Subcutaneous abdominal adipose tissue (tissue), 5 donors: Measurements from ENCODE around the gene NTSR2.
"Not testable (repeated sequence)": the region's sequence is repeated elsewhere in the genome, so short reads cannot be mapped to it uniquely, and the experiment has no call there.

ENCODE experiments used
- H3K27ac ChIP-seq: one replicate; pipeline ENCODE4 v1.7.0; 2013; ENCODE audit warnings: low read depth, mild to moderate bottlenecking, inconsistent platforms, low read length, moderate library complexity
- H3K27me3 ChIP-seq, 5 donors: one replicate each; pipeline ENCODE4 v1.7.0; 2013; ENCODE audit warnings: low read length in 5 of 5, inconsistent platforms in 1 of 5; ENCODE audit not compliant: control insufficient read depth in 5 of 5, insufficient read depth in 4 of 5
- H3K36me3 ChIP-seq, 5 donors: one replicate each; pipeline ENCODE4 v1.7.0; 2013; ENCODE audit warnings: low read length in 5 of 5; ENCODE audit not compliant: control insufficient read depth in 5 of 5, insufficient read depth in 5 of 5
- H3K4me1 ChIP-seq, 5 donors: one replicate each; pipeline ENCODE4 v1.7.0; 2013; ENCODE audit warnings: low read length in 5 of 5, mild to moderate bottlenecking in 3 of 5, moderate library complexity in 1 of 5; ENCODE audit not compliant: control insufficient read depth in 5 of 5, insufficient read depth in 5 of 5
- H3K4me3 ChIP-seq, 5 donors: one replicate each; pipeline ENCODE4 v1.7.0; 2013; ENCODE audit warnings: low read length in 5 of 5, low read depth in 1 of 5
- H3K9ac ChIP-seq, 5 donors: one replicate each; pipeline ENCODE4 v1.7.0; 2013; ENCODE audit warnings: low read length in 5 of 5, mild to moderate bottlenecking in 4 of 5, moderate library complexity in 3 of 5
- H3K9me3 ChIP-seq, 5 donors: one replicate each; pipeline ENCODE4 v1.7.0; 2013; ENCODE audit warnings: low read length in 5 of 5; ENCODE audit not compliant: control insufficient read depth in 5 of 5
- donor health status: healthy.
- donor health status: healthy.
- donor health status: healthy.
- donor health status: healthy.
- donor health status: healthy.

NTSR2 gene

DNA sequence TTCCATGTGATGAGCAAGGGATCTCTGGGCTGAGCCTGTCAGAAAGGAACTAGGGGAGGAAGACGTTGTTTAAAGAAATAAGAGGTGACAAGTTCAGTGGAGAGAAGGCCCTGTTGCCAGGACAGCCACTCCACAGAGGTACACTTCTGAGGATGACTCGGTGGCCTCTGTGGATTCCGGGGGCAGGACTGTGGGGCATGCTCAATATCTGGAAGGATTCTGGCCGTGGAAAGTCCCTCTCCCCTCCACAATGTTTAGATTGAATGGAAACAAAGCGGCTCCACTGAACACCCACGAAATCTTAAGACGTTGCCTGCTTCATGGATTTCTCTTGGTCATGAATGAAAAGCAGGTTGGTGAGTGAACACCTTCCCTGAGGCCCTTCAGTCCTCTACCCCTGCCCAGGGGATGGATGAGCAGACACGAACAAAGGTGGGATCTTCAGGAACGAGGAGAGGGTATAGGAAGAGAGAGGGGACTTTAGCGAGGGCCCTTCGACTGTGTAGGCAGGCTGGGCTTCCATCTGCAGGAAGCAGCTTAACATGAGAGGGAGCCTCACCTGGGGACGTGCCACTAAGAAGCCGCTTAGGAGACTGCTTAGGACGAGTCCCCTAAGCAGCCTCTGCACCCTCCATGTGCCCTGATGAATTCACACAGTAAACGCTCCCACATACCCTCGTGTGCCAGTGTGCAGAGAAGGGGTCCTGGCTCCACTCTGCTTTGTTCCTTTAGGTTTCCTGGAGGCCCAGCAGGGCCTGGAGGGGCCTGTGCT lies 1.9 kb downstream of the NTSR2 start:
- no peak overlapping the region for H3K9ac ChIP-seq
- H3K27me3 ChIP-seq: peaks cover 0 to 19% (median 9%) of the 10 kb centered on the region in 5 donors
- H3K27ac ChIP-seq: no peak overlapping the region
- peaks cover 1 to 11% (median 7%) of the 10 kb centered on the region in 5 donors for H3K4me1 ChIP-seq
- no peak overlapping the region for H3K4me3 ChIP-seq
- H3K36me3 ChIP-seq: no peaks in the 10 kb centered on the region
- H3K9me3 ChIP-seq: peaks cover 0 to 1% (median 0%) of the 10 kb centered on the region in 5 donors

DNA sequence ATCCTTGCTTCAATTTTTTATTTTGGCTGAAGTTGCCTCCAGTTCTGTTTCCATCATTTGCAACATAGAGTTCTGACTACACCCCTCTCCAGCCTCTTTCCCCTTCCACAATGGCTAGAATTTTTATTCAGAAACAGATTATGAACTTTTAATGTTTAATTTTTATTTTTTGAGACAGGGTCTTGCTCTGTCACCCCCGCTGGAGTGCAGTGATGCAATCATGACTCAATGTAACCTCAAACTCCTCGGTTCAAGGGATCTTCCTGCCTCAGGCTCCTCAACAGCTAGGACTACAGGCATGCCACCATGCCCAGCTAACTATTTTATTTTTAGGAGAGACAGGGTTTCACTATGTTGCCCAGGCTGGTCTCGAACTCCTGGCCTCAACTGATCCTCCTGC lies 2.8 kb downstream of the NTSR2 start:
- no peak overlapping the region for H3K4me3 ChIP-seq
- no peak overlapping the region for H3K9ac ChIP-seq
- H3K27me3 ChIP-seq: peaks cover 0 to 19% (median 9%) of the 10 kb centered on the region in 5 donors
- H3K27ac ChIP-seq: no peak overlapping the region
- no peaks in the 10 kb centered on the region for H3K36me3 ChIP-seq
- peaks cover 0 to 6% (median 0%) of the 10 kb centered on the region in 5 donors for H3K9me3 ChIP-seq
- H3K4me1 ChIP-seq: peaks cover 1 to 11% (median 7%) of the 10 kb centered on the region in 5 donors

DNA sequence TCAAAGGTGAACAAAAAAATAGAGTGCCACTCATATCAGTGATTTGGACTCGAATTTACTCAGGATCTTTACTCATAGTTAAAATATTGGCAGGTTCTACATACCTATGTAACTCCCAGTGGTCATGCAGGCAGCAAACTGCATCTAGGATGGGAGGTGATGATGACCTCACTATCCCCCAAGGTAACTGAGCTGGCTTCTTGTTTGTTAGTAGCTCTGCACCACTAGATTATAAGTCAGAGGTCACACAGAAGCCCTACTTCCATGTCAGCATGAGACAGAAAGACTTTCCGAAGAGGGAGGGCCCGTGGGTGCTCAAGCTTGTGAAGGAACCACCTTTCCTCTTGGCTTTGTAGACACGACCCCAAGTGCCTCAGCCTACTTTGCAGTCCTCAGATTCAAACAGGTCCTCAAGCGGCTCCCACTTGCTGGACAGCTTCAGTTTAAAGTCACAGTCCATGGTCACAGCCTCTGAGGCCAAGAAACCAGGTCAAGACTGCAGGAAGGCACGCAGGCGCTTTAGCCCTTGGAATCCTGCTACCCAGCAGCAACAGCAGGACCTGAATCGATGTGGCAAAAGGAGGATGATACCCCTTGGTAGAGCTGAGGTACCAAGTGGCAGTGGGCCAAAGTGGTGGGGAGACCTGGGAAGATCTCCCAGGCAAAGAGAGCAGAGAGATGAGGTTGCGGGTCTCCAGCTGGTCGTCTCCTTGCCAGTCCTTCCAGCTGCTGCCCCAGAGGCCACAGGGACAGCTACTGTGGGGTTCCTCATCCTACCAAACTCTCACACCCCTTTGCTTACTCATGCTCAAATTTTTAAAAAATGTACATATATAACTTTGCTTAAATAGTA lies 4.3 kb downstream of the NTSR2 start:
- Histone ChIP-seq H3K4me3 (no peak overlapping the region), H3K9me3 (peaks cover 0 to 6% (median 0%) of the 10 kb centered on the region in 5 donors), H3K36me3 (no peaks in the 10 kb centered on the region), H3K9ac (no peak overlapping the region), H3K4me1 (peaks cover 1 to 11% (median 7%) of the 10 kb centered on the region in 5 donors), H3K27ac (no peak overlapping the region), H3K27me3 (peaks cover 0 to 26% (median 9%) of the 10 kb centered on the region in 5 donors)

DNA sequence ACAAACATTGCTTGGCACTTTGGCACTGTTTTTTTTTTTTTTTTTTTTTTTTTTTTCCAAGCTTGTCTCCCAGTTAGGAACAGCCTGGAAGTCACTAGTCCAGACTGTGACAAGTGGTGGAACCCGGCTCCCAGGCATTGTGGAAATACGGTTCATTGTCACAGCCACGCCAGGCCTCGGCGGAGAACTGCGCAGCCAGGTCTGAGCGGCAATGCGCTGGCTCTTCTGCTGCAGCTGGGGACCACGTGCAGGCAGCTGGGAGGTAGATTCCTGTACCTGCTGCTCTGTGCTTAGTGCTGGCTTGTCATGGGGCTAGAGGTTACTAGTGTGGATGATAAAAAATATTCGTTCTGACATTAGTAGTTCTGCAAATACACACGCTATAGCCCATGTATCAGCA lies 5.0 kb downstream of the NTSR2 start:
- Histone ChIP-seq H3K27ac (no peak overlapping the region), H3K9ac (no peak overlapping the region), H3K36me3 (no peaks in the 10 kb centered on the region), H3K9me3 (peaks cover 0 to 6% (median 0%) of the 10 kb centered on the region in 5 donors), H3K4me1 (peaks cover 1 to 7% (median 6%) of the 10 kb centered on the region in 5 donors), H3K4me3 (no peak overlapping the region), H3K27me3 (peaks cover 0 to 24% (median 9%) of the 10 kb centered on the region in 5 donors)

DNA sequence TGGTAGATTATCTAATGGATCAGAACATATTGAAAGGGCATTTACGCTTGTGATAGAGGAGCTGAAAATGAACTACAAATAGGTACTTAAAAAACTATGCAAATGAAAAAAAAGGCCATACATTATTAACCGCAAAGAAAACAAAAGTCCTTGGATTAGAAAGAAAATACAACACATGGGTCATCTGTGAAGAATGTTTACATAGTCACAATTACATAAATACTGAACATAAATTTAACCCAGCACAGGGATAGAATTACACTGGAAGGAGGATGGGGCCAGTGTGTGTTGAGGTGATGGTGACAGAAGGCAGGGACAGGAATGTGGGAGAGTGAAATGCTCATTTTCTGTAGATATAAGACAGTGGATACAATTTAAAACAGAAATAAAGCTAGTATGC lies 6.6 kb downstream of the NTSR2 start:
- Histone ChIP-seq H3K27me3 (peaks cover 0 to 26% (median 13%) of the 10 kb centered on the region in 5 donors), H3K4me1 (peaks cover 0 to 1% (median 0%) of the 10 kb centered on the region in 5 donors), H3K9me3 (peaks cover 0 to 6% (median 0%) of the 10 kb centered on the region in 5 donors)

DNA sequence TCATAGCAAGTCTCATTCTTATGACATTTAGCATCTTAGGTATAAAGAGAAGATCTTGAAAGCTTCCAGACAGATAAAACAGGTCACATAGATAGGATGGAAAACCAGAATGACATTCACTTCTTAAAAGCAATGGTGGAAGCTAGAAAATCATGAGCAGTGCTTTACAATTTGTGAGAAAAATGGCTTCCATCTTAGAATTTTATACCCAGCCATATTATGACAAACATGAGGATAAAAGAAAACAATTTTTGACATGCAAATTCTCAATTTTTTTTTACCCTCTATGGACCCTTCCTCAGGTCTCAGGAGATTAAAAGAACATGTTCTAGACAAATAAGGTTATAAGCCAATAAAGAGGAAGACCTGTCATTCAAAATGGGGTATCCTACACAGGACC lies 7.1 kb downstream of the NTSR2 start:
- no peaks in the 10 kb centered on the region for H3K36me3 ChIP-seq
- peaks cover 0 to 1% (median 0%) of the 10 kb centered on the region in 5 donors for H3K4me1 ChIP-seq
- H3K9ac ChIP-seq: no peak overlapping the region
- H3K4me3 ChIP-seq: no peak overlapping the region
- H3K9me3 ChIP-seq: peaks cover 0 to 6% (median 0%) of the 10 kb centered on the region in 5 donors
- peaks cover 0 to 31% (median 15%) of the 10 kb centered on the region in 5 donors for H3K27me3 ChIP-seq
- no peak overlapping the region for H3K27ac ChIP-seq

More for the DNA sequence above, 6.6 kb downstream of the NTSR2 start:
- Histone ChIP-seq H3K36me3 (no peaks in the 10 kb centered on the region), H3K9ac (no peak overlapping the region), H3K27ac (no peak overlapping the region), H3K4me3 (no peak overlapping the region)

DNA sequence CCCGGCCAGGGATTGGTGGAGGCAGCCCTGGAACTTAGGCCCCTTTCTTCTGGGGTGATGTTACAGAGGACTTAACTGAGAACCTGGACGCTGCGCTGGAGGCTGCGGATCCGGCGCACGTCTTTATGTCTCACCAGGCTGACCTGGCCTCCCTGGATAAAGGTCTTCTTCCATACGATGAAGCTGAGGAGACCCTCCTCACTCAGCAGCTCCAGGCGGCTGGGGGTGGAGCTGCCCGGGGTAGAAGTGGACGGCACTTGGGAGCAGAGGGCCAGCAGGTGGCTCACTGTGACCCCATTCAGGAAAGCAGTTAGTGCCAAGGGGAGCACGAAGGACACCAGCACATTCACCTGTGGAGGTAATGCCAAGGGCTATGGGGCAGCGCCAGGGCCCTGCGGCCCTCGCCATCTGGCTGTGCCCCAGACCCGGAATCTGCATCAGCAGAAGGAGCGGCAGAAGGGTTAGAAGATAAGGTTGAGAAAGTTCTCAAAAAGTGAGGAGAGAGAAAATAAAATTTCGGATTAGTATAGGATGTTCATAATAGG lies 8.0 kb downstream of the NTSR2 start:
- Histone ChIP-seq H3K27ac (no peak overlapping the region), H3K27me3 (peaks cover 0 to 37% (median 14%) of the 10 kb centered on the region in 5 donors), H3K9ac (no peak overlapping the region), H3K9me3 (peaks cover 0 to 6% (median 0%) of the 10 kb centered on the region in 5 donors), H3K4me3 (no peak overlapping the region), H3K36me3 (no peaks in the 10 kb centered on the region), H3K4me1 (no peaks in the 10 kb centered on the region)

DNA sequence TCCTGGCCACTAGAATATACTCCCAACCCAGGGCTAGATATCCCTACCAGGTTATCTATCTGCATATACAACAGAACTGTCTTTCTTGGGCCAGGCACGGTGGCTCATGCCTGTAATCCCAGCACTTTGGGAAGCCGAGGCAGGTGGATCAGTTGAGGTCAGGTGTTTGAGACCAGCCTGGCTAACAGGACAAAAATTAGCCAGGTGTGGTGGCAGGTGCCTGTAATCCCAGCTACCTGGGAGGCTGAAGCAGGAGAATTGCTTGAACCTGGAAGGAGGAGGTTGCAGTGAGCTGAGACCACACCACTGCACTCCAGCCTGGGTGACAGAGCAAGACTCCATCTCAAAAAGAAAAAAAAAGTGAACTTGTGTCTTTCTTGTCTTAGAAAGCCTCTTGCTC lies 9.6 kb downstream of the NTSR2 start:
- H3K27ac ChIP-seq, H3K4me3 ChIP-seq, H3K36me3 ChIP-seq, H3K9me3 ChIP-seq, H3K4me1 ChIP-seq, H3K9ac ChIP-seq: not testable (repeated sequence)
- peaks cover 0 to 37% (median 14%) of the 10 kb centered on the region in 5 donors for H3K27me3 ChIP-seq

DNA sequence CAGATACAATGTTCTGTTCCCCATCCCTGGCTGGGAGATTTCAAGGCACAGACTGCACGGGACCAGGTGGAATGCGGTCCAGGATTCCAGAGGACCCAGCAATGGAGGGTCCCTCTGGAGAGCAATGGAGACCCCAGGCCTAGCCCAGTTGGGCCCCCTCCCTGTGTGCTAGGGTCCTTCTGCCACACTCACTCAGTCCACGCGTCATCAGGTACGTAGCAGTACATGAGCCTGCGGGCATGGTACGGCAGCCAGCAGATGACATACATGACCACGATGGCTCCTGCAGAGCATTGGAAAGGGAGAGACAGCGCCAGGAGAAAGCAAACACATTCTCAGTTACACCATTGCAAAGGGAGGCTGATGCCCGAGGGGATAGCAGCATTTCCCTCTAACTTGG lies 10.1 kb downstream of the NTSR2 start:
- Histone ChIP-seq H3K4me1 (no peaks in the 10 kb centered on the region), H3K9ac (no peak overlapping the region), H3K4me3 (no peak overlapping the region), H3K27me3 (peaks cover 0 to 32% (median 14%) of the 10 kb centered on the region in 5 donors), H3K9me3 (peaks cover 0 to 6% (median 0%) of the 10 kb centered on the region in 5 donors), H3K27ac (no peak overlapping the region), H3K36me3 (no peaks in the 10 kb centered on the region)
